Measurements from ENCODE around the gene NOXA1. TPM values are rescaled to one million over a fixed set of nuclear protein-coding genes. Genes with fewer than 3 reads are reported as not detected.

The NOXA1 gene
- total and polyA plus RNA-seq, 2 of the 8 experiments (the other 6 are each of a cell fraction or from before 2014, with no cell fraction given), result 0.34 to 0.91 TPM

DNA sequence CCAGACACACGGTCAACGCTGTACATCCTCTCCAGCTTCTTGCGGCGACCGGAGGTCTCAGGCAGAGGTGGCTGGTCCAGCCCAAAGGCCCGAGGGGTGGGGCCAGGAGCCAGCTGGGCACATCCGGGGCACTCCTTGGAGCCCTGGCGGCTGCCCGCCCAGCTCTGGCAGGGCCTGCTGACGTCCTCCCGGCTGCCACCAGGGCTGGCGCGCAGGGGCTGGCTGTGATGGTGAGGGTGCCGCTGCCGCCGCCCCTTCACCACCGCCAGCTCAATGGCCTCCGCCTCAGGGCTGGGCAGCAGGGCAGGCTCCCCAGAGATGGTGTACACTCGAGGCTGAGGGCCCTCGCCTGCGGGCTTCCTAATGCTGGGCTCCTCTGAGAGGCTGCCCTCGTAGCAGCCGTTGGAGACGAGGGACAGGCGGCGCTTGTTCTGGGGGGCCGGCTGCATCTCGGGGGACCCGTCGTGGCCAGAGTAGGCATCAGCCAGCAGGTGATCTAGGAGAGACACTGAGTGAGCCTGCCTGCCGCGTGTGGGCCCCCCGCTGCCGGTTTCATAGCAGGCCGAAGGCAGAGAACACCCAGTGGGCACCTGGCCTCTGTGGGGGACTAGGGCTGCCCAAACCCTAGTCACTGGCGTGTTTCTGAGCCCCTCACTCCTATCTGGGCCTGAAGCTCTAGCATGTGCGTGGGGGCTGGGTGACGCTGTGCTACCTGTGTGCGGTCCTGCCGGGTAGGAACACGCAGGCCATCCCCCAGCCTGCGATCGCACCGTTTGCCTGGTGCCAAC lies 34.4 kb downstream of the NOXA1 start (continued):
- no peak for TF ChIP-seq TAF1 (IDR thresholded peaks at IDR 0.05; ENCODE audit: low read depth, low read length)
- TF ChIP-seq POLR2AphosphoS5 (IDR thresholded peaks at IDR 0.05; ENCODE audit: low read depth, low read length), result no peak
- TF ChIP-seq RBBP5 (IDR thresholded peaks at IDR 0.05; ENCODE audit: borderline replicate concordance, low read depth, low read length), result no peak
- TF ChIP-seq SIX5 (IDR thresholded peaks at IDR 0.05; ENCODE audit: low read depth, low read length), result no peak
